Sigmoid colon (tissue), 4 donors: ENCODE measurements around the gene IRF2BPL.

Source experiments
- CTCF ChIP-seq, 4 experiments: fragments of 450-650 bp in 3 of 4; fragments of 200-600 bp in 1 of 4; IDR thresholded peaks; one replicate each; pipeline ENCODE4 v1.5.1; 2016 to 2019; ENCODE audit warnings: antibody characterized with exemption in 4 of 4, mild to moderate bottlenecking in 3 of 4, moderate library complexity in 2 of 4
- EP300 ChIP-seq, 4 donors: sonication (generic); formaldehyde crosslinking; IDR thresholded peaks; one replicate each; pipeline ENCODE4 v1.6.1; 2017; ENCODE audit warnings: antibody characterized with exemption in 4 of 4
- POLR2A ChIP-seq, 2 donors: fragments of 450-650 bp; IDR thresholded peaks; one replicate each; pipeline ENCODE4 v1.6.1; 2016; ENCODE audit warnings: antibody characterized with exemption in 2 of 2, mild to moderate bottlenecking in 2 of 2, moderate library complexity in 2 of 2
- POLR2AphosphoS5 ChIP-seq, 4 donors: sonication (generic); formaldehyde crosslinking; IDR thresholded peaks; one replicate each; pipeline ENCODE4 v1.6.1; 2017; ENCODE audit warnings: antibody characterized with exemption in 4 of 4

- TF ChIP-seq EP300 (IDR thresholded peaks at IDR 0.05) = no peak
- TF ChIP-seq CTCF (IDR thresholded peaks at IDR 0.05) = no peak
- no peak for TF ChIP-seq POLR2A (IDR thresholded peaks at IDR 0.05)
- TF ChIP-seq POLR2AphosphoS5 (IDR thresholded peaks at IDR 0.05) = peak in 1 of 4 donors; percentile 14
Observed at GRCh38 chr14:77039285-77040058, 11.0 kb upstream of the IRF2BPL start.
